ENCODE data around the gene TRIM59.
"Not testable (repeated sequence)": the region's sequence is repeated elsewhere in the genome, so short reads cannot be mapped to it uniquely, and the experiment has no call there.

Gene TRIM59

GRCh38 chr3:160454995-160455394 is 5.4 kb upstream of the TRIM59 start:
- peak; percentile 93 for DNase-seq

- not testable (repeated sequence) for DNase-seq
These were observed 2.7 kb upstream of the TRIM59 start for GRCh38 chr3:160452251-160452650.

GRCh38 chr3:160451602-160452001 is 2.0 kb upstream of the TRIM59 start:
- DNase-seq = no peak

- DNase-seq = no peak
These were observed 1.3 kb upstream of the TRIM59 start for GRCh38 chr3:160450846-160451245.

GRCh38 chr3:160448845-160449635 is 546 bp downstream of the TRIM59 start:
- peak; percentile 20 to 62 for DNase-seq

GRCh38 chr3:160447544-160447943 is 2.0 kb downstream of the TRIM59 start:
- no peak for DNase-seq

GRCh38 chr3:160446522-160447056 is 3.0 kb downstream of the TRIM59 start:
- DNase-seq = no peak

GRCh38 chr3:160445854-160446253 is 3.7 kb downstream of the TRIM59 start:
- no peak for DNase-seq

GRCh38 chr3:160444411-160444810 is 5.2 kb downstream of the TRIM59 start:
- peak in 1 of 2 experiments; percentile 13 for DNase-seq

- DNase-seq = no peak
These were observed 8.9 kb downstream of the TRIM59 start for GRCh38 chr3:160440687-160441086.

GRCh38 chr3:160437083-160437455 is 12.5 kb downstream of the TRIM59 start:
- no peak for DNase-seq

GRCh38 chr3:160435747-160436146 is 13.8 kb downstream of the TRIM59 start:
- DNase-seq = no peak

- DNase-seq = no peak
These were observed 14.5 kb downstream of the TRIM59 start for GRCh38 chr3:160435095-160435494.

GRCh38 chr3:160434071-160434470 is 15.5 kb downstream of the TRIM59 start:
- no peak for DNase-seq

- no peak for DNase-seq
These were observed 21.7 kb downstream of the TRIM59 start for GRCh38 chr3:160427832-160428424.

GRCh38 chr3:160417311-160417710 is 32.3 kb downstream of the TRIM59 start:
- no peak for DNase-seq

GRCh38 chr3:160413613-160414248 is 35.9 kb downstream of the TRIM59 start:
- peak; percentile 24 to 89 for DNase-seq

GRCh38 chr3:160412477-160412876 is 37.1 kb downstream of the TRIM59 start:
- DNase-seq = no peak

GRCh38 chr3:160409812-160410610 is 39.6 kb downstream of the TRIM59 start:
- DNase-seq = no peak

- DNase-seq = no peak
These were observed 45.7 kb downstream of the TRIM59 start for GRCh38 chr3:160403796-160404470.

- DNase-seq = no peak
These were observed 46.5 kb downstream of the TRIM59 start for GRCh38 chr3:160403028-160403545.
